ENCODE results near the gene FAM3B. TPM values are rescaled to one million over a fixed set of nuclear protein-coding genes. Genes with fewer than 3 reads are reported as not detected.

Gene FAM3B
- total RNA-seq, 2 experiments from 2014 or later, result not detected

DNA sequence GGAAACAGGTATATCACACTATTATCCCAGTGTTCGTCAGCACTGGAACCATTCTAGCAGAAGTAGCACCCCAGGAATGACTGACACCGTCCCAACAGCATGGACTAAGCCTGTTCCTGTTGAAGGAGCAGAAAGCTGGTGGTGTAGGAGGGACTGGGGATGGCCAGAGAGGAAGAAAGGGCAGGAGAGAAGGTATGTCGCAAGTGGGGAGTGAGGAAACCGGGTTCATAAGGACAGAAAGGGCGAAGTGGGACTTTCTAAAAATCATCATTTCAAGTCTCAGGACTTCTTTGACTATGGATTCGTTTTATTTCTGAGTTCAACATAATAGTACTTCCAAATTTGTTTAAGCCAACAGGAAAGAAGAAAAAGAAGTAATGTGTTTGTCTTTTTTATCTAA lies 89.7 kb downstream of the FAM3B start:
- no peak for ATAC-seq
- peaks cover 79% of the 10 kb centered on the region for H3K36me3 Mint-ChIP-seq (ENCODE audit: low read depth)
- no peak overlapping the region for H3K27ac Mint-ChIP-seq
- POLR2A ChIA-PET, result no interaction called here
- no peaks in the 10 kb centered on the region for H3K27me3 Mint-ChIP-seq (ENCODE audit: low read depth)
- no peak for DNase-seq
- no peaks in the 10 kb centered on the region for H3K9me3 Mint-ChIP-seq (ENCODE audit: insufficient read depth)
- no peak overlapping the region for H3K4me3 Mint-ChIP-seq
- peaks cover 1% of the 10 kb centered on the region for H3K4me1 Mint-ChIP-seq (ENCODE audit: low read depth)
- CTCF ChIA-PET, result no interaction called here

Other genes with a start within 250 kb of the FAM3B start
- 1 to 10 TPM; 4.1 to 4.6 TPM for gene BACE2, start 148.6 kb upstream of the FAM3B start, total RNA-seq
- 10 to 100 TPM; 56.0 to 58.6 TPM for gene MX2, start 45.2 kb downstream of the FAM3B start, total RNA-seq
- 100 to 1,000 TPM; 563 to 584 TPM for gene MX1, start 109.4 kb downstream of the FAM3B start, total RNA-seq
- not detected for gene TMPRSS2, start 191.4 kb downstream of the FAM3B start, total RNA-seq